ENCODE results near the gene BCL2L13.
A peak's percentile ranks its signal among the peaks of the same experiment; 100 is the strongest.
"Not testable (repeated sequence)": the region's sequence is repeated elsewhere in the genome, so short reads cannot be mapped to it uniquely, and the experiment has no call there.

BCL2L13 gene

GRCh38 chr22:17697196-17697595 lies 58.6 kb downstream of the BCL2L13 start:
- DNase-seq = not testable (repeated sequence)

- not testable (repeated sequence) for DNase-seq
These were observed 59.7 kb downstream of the BCL2L13 start for GRCh38 chr22:17698276-17698675.

- no peak for DNase-seq
These were observed 60.4 kb downstream of the BCL2L13 start for GRCh38 chr22:17698948-17699347.

DNA sequence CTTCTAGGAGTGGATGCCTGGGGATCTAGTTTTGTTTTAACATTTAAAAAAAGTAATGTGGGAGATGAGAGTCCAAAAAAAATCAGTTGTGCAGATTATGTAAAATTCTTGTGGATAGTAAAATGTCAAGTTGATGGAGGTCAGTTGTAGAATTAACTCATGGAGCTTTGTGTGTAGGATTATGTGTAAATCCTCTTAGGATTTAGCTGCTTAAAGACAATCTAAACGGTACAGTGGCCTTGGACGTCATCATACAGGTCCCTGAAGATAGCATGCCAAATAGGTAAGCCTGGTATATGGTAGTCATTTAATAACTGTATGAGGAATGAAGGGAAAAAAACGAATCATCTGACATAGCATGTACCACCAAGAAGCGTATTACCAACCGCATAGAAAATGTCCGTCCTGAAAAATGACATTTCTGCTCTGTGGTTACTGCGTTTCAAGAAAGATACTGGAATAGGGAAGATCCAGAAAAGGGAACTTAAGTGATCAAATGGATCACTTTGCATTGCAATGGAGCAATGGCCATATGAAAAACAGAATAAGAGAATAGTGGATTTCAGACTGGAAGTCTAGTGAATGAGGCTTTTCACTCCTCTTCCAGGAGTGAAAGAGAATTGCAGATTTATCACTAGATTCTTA lies 61.3 kb downstream of the BCL2L13 start:
- no peak for DNase-seq

DNA sequence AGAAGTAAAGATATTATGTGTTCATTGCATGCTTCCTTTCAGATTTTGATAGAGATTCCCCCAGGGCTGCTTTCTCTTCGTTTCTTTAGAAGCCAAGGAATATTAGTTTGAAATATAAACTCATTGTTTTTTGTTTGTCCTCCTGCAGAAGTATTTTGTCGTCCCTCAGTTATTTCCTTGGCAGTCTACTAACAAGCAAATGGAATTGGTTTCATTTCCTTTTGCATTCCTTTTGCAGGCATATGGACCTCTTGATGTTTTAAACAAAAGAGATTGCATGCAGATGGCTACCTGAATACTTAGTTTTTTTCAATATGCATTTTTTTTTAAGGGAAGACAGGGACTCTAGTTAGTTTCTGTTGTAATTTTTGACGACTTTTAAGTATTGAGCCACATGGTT lies 62.2 kb downstream of the BCL2L13 start:
- no peak for DNase-seq

- no peak for DNase-seq
These were observed 65.3 kb downstream of the BCL2L13 start for GRCh38 chr22:17703811-17704210.

DNA sequence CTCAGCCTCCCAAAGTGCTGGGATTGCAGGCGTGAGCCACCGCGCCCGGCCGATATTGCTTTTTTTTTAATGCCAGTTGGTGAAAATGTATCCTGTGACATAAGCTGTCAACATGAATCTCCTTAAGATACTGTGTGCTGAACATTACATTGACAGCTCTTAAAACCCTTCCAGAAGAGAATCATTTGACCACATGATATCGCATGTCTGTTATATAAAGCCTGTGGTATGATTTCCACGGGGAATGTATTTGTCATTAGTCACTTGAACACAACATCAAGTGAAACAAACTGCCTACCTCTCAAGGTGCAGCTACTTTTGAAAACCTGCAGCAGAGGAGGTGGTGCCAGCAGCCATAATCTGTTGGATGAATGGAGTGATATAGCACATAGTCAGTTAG lies 67.0 kb downstream of the BCL2L13 start:
- no peak for DNase-seq

- DNase-seq = peak; percentile 99
These were observed 67.7 kb downstream of the BCL2L13 start for GRCh38 chr22:17705951-17706900.

DNA sequence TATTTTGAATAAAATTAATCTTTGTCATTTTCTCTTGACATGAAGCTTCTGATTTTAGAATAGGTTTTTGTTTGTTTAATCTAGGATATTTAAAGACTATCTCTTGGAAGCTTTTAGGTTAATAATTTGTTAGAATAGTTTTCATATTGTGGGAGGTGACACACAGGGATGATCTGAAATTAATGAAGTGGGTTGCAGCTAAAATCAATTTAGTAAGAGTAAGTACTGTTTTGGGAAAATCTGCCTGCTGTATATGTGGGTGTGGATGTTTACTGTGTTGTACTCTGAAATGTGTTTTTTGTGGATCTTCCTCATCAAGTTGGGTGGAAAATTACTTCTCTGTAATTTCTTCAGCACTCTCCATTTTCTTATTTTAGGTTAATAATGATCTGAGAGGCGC lies 68.4 kb downstream of the BCL2L13 start:
- peak; percentile 78 for DNase-seq

- peak; percentile 31 for DNase-seq
These were observed 69.0 kb downstream of the BCL2L13 start for GRCh38 chr22:17707526-17707925.

DNA sequence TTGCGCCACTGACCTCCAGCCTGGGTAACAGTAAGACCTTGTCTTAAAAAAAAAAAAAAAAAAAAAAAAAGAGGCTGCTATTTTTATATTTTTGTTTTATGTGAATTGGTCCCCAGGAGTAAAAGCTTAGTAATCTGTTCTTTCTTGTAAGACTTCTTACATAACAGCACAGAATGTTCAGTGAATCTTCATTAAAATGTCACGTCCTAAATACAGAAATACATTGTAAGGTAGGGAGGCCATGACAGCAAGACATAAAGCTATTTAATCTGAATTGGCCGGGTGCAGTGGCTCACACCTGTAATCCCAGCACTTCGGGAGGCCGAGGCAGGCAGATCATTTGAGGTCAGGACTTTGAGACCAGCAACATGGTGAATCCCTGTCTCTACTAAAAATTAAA lies 71.5 kb downstream of the BCL2L13 start:
- DNase-seq = no peak

DNA sequence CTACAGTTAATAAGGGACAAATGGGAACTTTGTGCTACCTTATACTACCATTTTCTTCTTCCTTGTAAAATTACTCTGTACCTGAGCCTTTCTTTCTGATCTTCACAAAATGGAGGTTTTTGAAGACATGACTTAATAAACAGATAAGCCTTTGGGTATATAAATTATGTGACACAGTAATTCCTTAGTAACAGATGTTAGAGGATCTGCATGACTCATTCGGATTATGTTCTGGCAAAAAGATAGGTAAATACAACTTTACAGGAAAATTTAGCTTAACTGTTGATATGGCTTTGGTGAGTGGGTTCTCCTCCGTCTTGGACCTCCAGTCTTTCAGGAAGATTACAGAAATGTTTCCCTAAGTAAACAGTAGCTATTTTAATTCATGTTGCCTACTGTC lies 73.9 kb downstream of the BCL2L13 start:
- DNase-seq = no peak

- no peak for DNase-seq
These were observed 78.0 kb downstream of the BCL2L13 start for GRCh38 chr22:17716529-17716928.

DNA sequence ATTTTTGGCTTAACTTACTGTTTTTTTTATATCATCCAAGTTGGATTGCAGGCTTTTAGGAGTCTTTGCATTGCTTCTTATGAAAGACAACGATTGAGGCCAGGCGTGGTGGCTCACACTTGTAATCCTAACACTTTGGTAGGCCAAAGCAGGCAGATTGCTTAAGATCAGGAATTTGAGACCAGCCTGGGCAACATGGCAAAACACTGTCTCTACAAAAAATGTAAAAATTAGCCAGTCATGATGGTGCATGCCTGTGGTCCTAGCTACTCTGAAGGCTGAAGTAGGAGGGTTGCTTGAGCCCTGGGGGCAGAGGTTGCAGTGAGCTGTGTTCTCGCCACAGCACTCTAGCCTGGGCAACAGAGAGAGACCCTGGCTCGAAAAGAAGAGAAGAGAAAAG lies 79.2 kb downstream of the BCL2L13 start:
- no peak for DNase-seq

GRCh38 chr22:17719911-17720310 lies 81.4 kb downstream of the BCL2L13 start:
- no peak for DNase-seq

DNA sequence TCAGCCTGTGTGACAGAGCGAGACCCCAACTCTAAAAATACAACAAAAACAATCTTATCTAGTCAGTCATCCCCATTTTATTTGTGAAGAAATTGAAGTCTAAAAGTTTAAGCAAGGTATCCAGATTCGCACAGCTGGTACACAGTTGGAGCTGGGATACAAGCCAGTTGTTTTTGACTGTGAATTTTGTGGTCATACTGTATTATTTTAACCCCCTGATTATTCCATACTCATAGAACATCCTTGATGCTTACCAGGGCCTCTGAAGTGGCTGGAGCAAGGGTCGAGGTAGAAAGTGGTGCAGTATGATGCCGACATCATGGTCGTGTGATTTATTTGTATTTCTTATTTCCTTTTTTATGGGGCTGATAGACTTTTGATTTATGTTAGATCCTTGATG lies 85.7 kb downstream of the BCL2L13 start:
- DNase-seq = no peak

DNA sequence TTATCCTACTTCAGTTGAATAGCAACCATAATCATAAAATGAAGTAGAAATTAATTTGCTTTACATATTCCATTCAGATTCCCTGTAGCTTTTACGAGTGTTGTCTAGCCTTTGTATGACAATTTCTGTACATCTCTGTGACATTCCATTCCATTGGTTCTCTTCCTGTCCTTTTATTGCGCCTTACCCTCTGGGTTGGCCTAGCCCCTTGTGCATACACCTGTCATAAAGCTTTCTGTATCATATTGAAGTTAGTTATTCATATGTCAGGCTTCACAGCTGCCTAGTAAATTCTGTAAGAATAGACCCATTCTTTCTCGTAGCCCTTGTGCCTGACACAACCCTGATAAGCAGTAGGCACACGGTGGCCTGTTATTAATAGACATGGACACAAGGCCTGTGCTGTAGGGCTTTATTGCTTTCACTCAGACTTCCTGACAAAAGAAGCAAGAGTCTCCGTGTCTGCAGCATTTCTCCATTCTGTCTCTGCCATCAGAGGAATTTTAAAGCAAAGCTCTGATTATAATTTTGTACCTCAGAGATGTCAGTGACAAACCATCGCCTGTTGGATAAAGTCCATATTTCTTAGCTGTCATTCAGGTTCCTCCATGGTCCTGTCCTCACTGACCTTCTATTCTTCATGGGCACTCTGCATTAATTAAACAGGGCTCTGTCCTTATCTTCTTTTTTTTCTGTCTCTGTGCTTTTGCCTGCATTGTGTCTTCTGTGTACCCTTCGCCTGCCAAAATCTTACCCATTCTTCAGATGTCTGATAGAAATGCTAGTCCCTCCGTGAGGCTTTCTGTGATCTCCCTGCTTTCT lies 86.3 kb downstream of the BCL2L13 start:
- DNase-seq = no peak

- DNase-seq = no peak
These were observed 86.9 kb downstream of the BCL2L13 start for GRCh38 chr22:17725500-17725796.

DNA sequence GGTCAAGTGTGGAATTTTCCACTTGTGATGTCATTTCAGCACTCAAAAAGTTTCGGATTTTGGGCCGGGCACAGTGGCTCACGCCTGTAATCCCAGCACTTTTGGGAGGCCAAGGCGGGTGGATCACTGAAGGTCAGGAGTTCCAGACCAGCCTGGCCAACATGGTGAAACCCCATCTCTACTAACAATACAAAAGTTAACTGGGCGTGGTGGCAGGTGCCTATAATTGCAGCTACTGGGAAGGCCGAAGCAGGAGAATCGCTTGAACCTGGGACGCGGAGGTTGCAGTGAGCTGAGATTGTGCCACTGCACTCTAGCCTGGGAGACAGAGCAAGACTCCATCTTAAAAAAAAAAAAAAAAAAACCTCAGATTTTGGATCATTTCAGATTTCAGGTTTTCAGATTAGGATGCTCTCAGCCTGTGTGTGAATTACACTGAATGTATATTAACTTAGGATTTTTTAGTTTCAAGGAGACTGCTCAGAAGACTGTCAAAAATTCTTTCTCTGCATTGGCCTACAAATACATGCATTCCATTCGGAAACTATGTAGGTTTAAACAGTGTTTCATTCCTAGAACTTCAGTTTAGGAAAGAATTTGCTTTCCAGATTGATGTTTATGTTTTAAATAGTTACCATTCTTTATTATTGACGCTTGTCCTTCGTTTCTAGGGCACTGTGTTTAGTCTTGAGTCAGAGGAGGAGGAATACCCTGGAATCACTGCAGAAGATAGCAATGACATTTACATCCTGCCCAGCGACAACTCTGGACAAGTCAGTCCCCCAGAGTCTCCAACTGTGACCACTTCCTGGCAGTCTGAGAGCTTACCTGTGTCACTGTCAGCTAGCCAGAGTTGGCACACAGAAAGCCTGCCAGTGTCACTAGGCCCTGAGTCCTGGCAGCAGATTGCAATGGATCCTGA lies 87.7 kb downstream of the BCL2L13 start:
- DNase-seq = no peak

DNA sequence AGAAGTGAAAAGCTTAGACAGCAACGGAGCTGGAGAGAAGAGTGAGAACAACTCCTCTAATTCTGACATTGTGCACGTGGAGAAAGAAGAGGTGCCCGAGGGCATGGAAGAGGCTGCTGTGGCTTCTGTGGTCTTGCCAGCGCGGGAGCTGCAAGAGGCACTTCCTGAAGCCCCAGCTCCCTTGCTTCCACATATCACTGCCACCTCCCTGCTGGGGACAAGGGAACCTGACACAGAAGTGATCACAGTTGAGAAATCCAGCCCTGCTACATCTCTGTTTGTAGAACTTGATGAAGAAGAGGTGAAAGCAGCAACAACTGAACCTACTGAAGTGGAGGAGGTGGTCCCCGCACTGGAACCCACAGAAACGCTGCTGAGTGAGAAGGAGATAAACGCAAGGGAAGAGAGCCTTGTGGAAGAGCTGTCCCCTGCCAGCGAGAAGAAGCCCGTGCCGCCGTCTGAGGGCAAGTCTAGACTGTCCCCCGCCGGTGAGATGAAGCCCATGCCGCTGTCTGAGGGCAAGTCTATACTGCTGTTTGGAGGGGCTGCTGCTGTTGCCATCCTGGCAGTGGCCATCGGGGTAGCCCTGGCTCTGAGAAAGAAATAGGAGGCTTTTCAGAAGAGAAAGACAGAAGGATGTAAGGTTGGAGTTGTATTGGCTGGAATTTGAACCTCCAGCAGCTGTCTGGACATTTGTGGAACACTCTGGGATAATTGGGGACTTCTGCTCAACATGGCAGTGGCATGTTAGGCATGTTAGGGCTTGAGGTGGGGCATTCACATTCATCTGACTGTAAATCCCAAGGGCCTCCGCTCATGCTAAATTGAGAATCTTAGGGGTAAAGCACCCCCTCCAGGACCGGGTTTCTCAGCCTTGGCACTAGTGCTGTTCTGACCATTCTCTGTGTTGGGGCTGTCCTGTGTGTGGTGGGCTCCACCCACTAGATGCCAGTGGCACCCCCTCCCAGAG lies 88.7 kb downstream of the BCL2L13 start:
- no peak for DNase-seq

DNA sequence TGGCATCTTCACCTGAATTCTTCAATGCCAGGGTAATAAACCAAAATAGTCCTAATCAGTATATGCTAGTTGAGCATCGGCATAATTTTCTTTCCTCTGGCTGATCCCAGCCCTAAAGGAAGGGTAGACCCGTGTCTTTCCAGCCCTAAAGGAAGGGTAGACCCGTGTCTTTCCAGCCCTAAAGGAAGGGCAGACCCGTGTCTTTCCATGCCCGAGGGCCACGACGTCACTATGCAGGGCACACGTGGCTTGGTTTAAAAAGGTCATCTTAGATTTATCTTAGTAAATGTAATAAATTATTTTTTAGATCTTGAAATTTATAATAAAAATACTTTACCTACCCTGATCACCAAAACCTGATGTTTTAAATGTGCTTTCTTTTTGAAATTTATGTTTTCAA lies 90.2 kb downstream of the BCL2L13 start:
- DNase-seq = no peak
